Measurements from ENCODE around the gene ELAC1.

The ELAC1 gene

GRCh38 chr18:51030537-51031258 is 62.9 kb downstream of the ELAC1 start:
- H3K27me3 Mint-ChIP-seq (ENCODE audit: low read depth) = no peaks in the 10 kb centered on the region
- peaks cover 23% of the 10 kb centered on the region for H3K36me3 Mint-ChIP-seq (ENCODE audit: low read depth)
- H3K9me3 Mint-ChIP-seq = no peaks in the 10 kb centered on the region
- H3K27ac Mint-ChIP-seq = peak overlapping the region; percentile 96 to 99 (median 97)
- H3K4me3 Mint-ChIP-seq = peak overlapping the region; percentile 95 to 97 (median 97)
- no peak for TF ChIP-seq CTCF (IDR thresholded peaks at IDR 0.05; ENCODE audit: unreplicated experiment in 3 of 3)
- peaks cover 51% of the 10 kb centered on the region for H3K4me1 Mint-ChIP-seq

- H3K9me3 Mint-ChIP-seq = no peaks in the 10 kb centered on the region
- peak overlapping the region; percentile 95 to 97 (median 97) for H3K4me3 Mint-ChIP-seq
- H3K27ac Mint-ChIP-seq = peak overlapping the region; percentile 85 to 99 (median 96)
- no peaks in the 10 kb centered on the region for H3K27me3 Mint-ChIP-seq (ENCODE audit: low read depth)
- H3K36me3 Mint-ChIP-seq (ENCODE audit: low read depth) = peaks cover 22% of the 10 kb centered on the region
- no peak for TF ChIP-seq CTCF (IDR thresholded peaks at IDR 0.05; ENCODE audit: unreplicated experiment in 3 of 3)
- peaks cover 56% of the 10 kb centered on the region for H3K4me1 Mint-ChIP-seq
These were observed 64.4 kb downstream of the ELAC1 start for GRCh38 chr18:51032193-51032592.

- H3K27me3 Mint-ChIP-seq (ENCODE audit: low read depth) = no peaks in the 10 kb centered on the region
These were observed 69.4 kb downstream of the ELAC1 start for GRCh38 chr18:51037230-51037629.

More at GRCh38 chr18:51037230-51037629, 69.4 kb downstream of the ELAC1 start:
- no peak overlapping the region for H3K4me3 Mint-ChIP-seq
- TF ChIP-seq CTCF (IDR thresholded peaks at IDR 0.05; ENCODE audit: unreplicated experiment in 3 of 3) = no peak
- H3K4me1 Mint-ChIP-seq = peaks cover 60% of the 10 kb centered on the region
- no peaks in the 10 kb centered on the region for H3K9me3 Mint-ChIP-seq
- H3K36me3 Mint-ChIP-seq (ENCODE audit: low read depth) = peaks cover 25% of the 10 kb centered on the region
- peak overlapping the region; percentile 23 to 58 (median 31) for H3K27ac Mint-ChIP-seq
